Thyroid gland (tissue), 4 donors: ENCODE results near the gene FGF19. TPM values are rescaled to one million over a fixed set of nuclear protein-coding genes. Genes with fewer than 3 reads are reported as not detected.

Experiments used
- DNase-seq, 2 donors: peaks; one replicate each; pipeline ENCODE4 v3.0.0-alpha.2; 2019
- H3K27ac ChIP-seq, 3 donors: fragments of 200-600 bp; sonication (generic); 1 replicate in 2 of 3; 2 replicates in 1 of 3; pipeline ENCODE4 v1.5.1; 2016 to 2019; ENCODE audit warnings: mild to moderate bottlenecking in 1 of 3, moderate library complexity in 1 of 3
- H3K27me3 ChIP-seq: fragments of 200-600 bp; sonication (generic); one replicate; pipeline ENCODE4 v1.5.1; 2019
- H3K36me3 ChIP-seq, 2 donors: fragments of 200-600 bp; sonication (generic); one replicate each; pipeline ENCODE4 v1.5.1; 2016 to 2019
- H3K4me1 ChIP-seq, 2 donors: fragments of 200-600 bp; sonication (generic); one replicate each; pipeline ENCODE4 v1.5.1; 2017 to 2019
- H3K4me3 ChIP-seq, 3 donors: fragments of 200-600 bp; sonication (generic); replicated peaks in 1 of 3; 1 replicate in 2 of 3; 2 replicates in 1 of 3; pipeline ENCODE4 v1.5.1; 2016; ENCODE audit warnings: mild to moderate bottlenecking in 1 of 3
- H3K9me3 ChIP-seq: fragments of 200-600 bp; sonication (generic); one replicate; pipeline ENCODE4 v1.5.1; 2017
- POLR2A ChIP-seq, 2 donors: fragments of 450-650 bp; IDR thresholded peaks; one replicate each; pipeline ENCODE4 v1.6.1; 2017; ENCODE audit warnings: antibody characterized with exemption in 2 of 2, mild to moderate bottlenecking in 2 of 2, moderate library complexity in 1 of 2
- WGBS, 2 donors: methylation state at CpG; one replicate each; pipeline ENCODE4 v1.1.5; 2017; 5-methylcytosine and 5-hydroxymethylcytosine counted together
- intact Hi-C: fragments of 100-400 bp; cut with DNase I; formaldehyde crosslinking; loops from one replicate; pipeline ENCODE4 v1.15.1; 2023
- total RNA-seq, 4 donors: library from RNA; depleted of rRNA; stranded (reverse); fragments of >200 nt; gene quantifications; one replicate each; pipeline ENCODE4 v1.2.3, GENCODE V29; 2016
- TF ChIP-seq, protein P1 (sequence below), 6 experiments: fragments of 200-600 bp in 3 of 6; fragments of 450-650 bp in 3 of 6; sonication (generic) in 3 of 6; IDR thresholded peaks; one replicate each; pipeline ENCODE4 v1.5.1; 2016 to 2019; ENCODE audit warnings: antibody characterized with exemption in 6 of 6, mild to moderate bottlenecking in 2 of 6, inconsistent platforms in 1 of 6, moderate library complexity in 1 of 6

Gene FGF19
- total RNA-seq, 4 donors from 2014 or later, result not detected

DNA sequence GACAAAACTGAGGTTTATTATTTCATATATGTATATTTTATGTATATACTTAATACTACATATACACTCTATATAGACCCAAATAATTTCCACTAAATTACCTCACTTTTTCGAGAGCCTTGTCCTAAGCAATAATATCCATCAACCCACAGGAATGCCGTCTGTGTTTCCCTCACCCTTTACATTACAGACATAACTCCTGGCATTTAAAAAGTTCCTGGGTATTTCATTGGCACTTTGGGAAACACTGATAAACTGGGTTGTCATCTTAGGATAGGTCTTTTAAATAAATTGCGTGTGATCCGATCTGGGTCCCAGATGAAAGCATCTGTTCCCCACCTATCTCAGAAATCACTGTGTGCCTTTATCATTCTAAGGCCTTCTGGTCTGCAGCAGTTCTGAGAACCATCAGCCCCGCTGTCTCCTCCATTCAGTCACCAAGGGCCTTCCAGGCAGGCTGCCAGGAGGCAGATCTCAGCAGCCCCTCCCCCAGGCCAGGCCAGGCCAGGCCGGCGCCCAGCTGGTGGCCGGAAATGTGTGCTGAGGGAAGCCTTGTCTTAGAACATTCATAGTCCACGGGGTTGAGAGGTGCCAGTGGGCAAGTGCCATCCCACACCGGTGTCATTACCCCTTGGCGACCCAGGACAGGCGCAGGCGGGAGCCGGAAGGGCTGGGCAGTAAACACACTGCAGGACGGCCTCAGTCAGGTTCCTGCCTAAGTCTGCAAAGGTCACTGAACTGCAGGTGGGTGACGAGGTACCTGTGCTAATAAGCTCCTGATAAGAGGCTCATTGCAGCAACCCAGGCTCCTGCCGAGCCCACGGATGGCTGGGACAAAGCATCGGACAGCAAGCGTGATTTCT is 3.3 kb downstream of the FGF19 start:
- DNase-seq, result peak; percentile 90 to 91
- H3K36me3 ChIP-seq, result no peaks in the 10 kb centered on the region

DNA sequence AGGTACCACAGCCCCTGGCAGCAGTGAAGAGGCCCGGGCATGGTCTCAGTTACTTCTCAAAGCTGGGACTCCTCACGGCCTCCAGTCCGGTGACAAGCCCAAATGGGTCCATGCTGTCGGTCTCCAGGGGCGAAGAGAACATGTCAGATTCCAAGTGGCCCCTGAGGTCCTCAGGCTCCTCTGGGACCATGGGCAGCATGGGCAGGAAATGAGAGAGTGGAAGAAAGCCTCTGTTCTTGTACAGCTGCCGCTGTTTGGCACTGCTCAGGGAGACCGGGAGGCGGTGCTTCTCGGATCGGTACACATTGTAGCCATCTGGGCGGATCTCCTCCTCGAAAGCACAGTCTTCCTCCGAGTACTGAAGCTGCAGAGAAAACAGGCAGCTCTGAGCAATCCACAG is 4.6 kb downstream of the FGF19 start:
- no peaks in the 10 kb centered on the region for H3K9me3 ChIP-seq
- H3K36me3 ChIP-seq, result no peaks in the 10 kb centered on the region
- intact Hi-C loops, result no loop called here
- 42 to 84% methylated on average over 5 to 11 of the region's 13 CpGs for WGBS, 2 donors
- TF ChIP-seq POLR2A (IDR thresholded peaks at IDR 0.05), result no peak
- TF ChIP-seq, protein P1, sequence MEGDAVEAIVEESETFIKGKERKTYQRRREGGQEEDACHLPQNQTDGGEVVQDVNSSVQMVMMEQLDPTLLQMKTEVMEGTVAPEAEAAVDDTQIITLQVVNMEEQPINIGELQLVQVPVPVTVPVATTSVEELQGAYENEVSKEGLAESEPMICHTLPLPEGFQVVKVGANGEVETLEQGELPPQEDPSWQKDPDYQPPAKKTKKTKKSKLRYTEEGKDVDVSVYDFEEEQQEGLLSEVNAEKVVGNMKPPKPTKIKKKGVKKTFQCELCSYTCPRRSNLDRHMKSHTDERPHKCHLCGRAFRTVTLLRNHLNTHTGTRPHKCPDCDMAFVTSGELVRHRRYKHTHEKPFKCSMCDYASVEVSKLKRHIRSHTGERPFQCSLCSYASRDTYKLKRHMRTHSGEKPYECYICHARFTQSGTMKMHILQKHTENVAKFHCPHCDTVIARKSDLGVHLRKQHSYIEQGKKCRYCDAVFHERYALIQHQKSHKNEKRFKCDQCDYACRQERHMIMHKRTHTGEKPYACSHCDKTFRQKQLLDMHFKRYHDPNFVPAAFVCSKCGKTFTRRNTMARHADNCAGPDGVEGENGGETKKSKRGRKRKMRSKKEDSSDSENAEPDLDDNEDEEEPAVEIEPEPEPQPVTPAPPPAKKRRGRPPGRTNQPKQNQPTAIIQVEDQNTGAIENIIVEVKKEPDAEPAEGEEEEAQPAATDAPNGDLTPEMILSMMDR (IDR thresholded peaks at IDR 0.05), result peak in 1 of 6 experiments; percentile 4
- DNase-seq, result peak; percentile 67 to 76
- no peak overlapping the region for H3K27ac ChIP-seq
- H3K27me3 ChIP-seq, result peaks cover 20% of the 10 kb centered on the region
- peaks cover 3 to 29% of the 10 kb centered on the region in 2 donors for H3K4me1 ChIP-seq
- H3K4me3 ChIP-seq, result no peak overlapping the region

More for the DNA sequence above, 3.3 kb downstream of the FGF19 start:
- Histone ChIP-seq H3K4me3 (no peak overlapping the region), H3K27ac (no peak overlapping the region), H3K27me3 (peaks cover 28% of the 10 kb centered on the region), H3K4me1 (peaks cover 9 to 35% of the 10 kb centered on the region in 2 donors), H3K9me3 (no peaks in the 10 kb centered on the region)
- intact Hi-C loops, result no loop called here
- WGBS, 2 donors, result 32 to 41% methylated on average over 16 to 20 of the region's 20 CpGs
- no peak for TF ChIP-seq POLR2A (IDR thresholded peaks at IDR 0.05)
- TF ChIP-seq, protein P1 (IDR thresholded peaks at IDR 0.05), result no peak

DNA sequence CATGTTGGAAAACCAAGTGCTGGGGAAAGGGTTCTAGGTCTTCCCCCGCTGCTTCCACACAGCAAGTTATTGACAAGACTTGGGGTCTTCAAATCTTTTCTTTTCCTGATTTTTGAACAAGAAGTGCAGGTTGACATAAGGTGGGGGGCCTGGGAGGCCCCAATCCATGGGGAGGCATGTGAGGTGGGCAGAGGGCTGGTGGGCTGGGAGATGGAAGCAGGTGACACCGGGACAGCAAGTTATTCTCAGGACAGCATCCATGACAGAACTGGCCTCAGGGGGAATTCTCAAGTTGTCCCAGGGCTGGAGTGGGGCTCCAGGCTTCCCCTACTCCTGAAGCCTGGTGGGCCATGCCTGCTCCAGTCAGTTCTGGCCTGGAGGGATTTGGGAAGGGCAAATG is 5.5 kb downstream of the FGF19 start:
- TF ChIP-seq POLR2A (IDR thresholded peaks at IDR 0.05), result no peak
- TF ChIP-seq, protein P1 (IDR thresholded peaks at IDR 0.05), result no peak
- Histone ChIP-seq H3K27ac (no peak overlapping the region), H3K27me3 (peaks cover 12% of the 10 kb centered on the region), H3K4me1 (peaks cover 0 to 20% of the 10 kb centered on the region in 2 donors), H3K4me3 (no peak overlapping the region), H3K9me3 (no peaks in the 10 kb centered on the region), H3K36me3 (no peaks in the 10 kb centered on the region)
- intact Hi-C loops, result no loop called here
- 88 to 90% methylated on average over 2 of the region's 2 CpGs for WGBS, 2 donors
- DNase-seq, result no peak

DNA sequence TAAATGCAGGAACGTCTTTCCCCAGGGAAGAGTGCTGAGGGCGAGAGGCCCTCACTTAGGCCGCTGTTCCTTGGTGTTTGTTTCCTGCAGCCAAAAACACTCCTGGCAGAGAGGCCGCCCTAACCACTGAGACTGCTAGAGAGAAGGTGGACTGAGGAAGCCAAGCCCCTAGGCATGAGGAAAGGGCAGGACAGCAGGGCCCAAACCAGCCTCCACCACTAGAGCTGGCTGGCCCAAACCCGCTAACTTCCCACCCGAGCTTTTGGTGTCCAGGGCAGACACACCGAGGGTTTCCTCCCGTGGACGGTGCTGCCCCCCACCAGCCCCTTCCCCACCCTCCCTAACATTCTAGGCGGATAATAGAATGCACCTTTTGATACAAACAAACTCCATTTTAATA is 6.0 kb downstream of the FGF19 start:
- no peak for DNase-seq
- H3K4me1 ChIP-seq, result peaks cover 0 to 17% of the 10 kb centered on the region in 2 donors
- intact Hi-C loops, result no loop called here
- peaks cover 10% of the 10 kb centered on the region for H3K27me3 ChIP-seq
- no peaks in the 10 kb centered on the region for H3K9me3 ChIP-seq
- TF ChIP-seq, protein P1 (IDR thresholded peaks at IDR 0.05), result no peak
- no peak for TF ChIP-seq POLR2A (IDR thresholded peaks at IDR 0.05)
- H3K27ac ChIP-seq, result no peak overlapping the region
- 84 to 89% methylated on average over 10 of the region's 10 CpGs for WGBS, 2 donors
- H3K36me3 ChIP-seq, result no peaks in the 10 kb centered on the region
- H3K4me3 ChIP-seq, result no peak overlapping the region

DNA sequence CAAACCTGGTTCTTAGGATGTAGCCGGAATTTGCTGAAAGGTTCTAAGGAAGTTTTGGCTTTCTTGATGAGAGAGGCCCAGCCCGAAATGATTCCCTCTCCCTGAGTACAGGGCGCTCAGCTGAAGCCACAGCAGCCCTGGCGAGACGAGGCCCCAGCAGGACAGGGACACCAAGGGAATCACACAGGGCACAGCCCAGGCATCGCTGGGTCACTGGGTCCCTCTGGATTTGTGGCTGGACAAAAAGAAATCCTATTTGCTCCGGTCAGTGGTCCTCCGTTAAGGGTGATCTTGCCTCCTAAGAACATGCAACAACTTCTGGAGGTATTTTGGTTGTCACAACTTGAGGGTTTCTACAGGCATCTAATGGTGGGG is 6.4 kb downstream of the FGF19 start:
- no peak overlapping the region for H3K27ac ChIP-seq
- no peaks in the 10 kb centered on the region for H3K36me3 ChIP-seq
- 93 to 97% methylated on average over 5 to 8 of the region's 8 CpGs for WGBS, 2 donors
- DNase-seq, result no peak
- H3K27me3 ChIP-seq, result peaks cover 6% of the 10 kb centered on the region
- H3K4me3 ChIP-seq, result no peak overlapping the region
- intact Hi-C loops, result no loop called here
- no peak for TF ChIP-seq POLR2A (IDR thresholded peaks at IDR 0.05)
- TF ChIP-seq, protein P1 (IDR thresholded peaks at IDR 0.05), result no peak
- no peaks in the 10 kb centered on the region for H3K9me3 ChIP-seq
- peaks cover 0 to 17% of the 10 kb centered on the region in 2 donors for H3K4me1 ChIP-seq
